PFSK-1 (cell line): Measurements from ENCODE around the gene BCL2.

ENCODE experiments used
- POLR2AphosphoS5 ChIP-seq: IDR thresholded peaks from 2 replicates; pipeline ENCODE4 v1.6.1; 2012; ENCODE audit warnings: low read depth, mild to moderate bottlenecking, control low read depth, low read length, moderate library complexity
- REST ChIP-seq, 2 experiments: IDR thresholded peaks; 2 replicates each; pipeline versions ENCODE4 v1.6.1 to v1.8.0; 2011 to 2012; ENCODE audit warnings: low read depth in 2 of 2, low read length in 2 of 2, control low read depth in 1 of 2, inconsistent platforms in 1 of 2, mild to moderate bottlenecking in 1 of 2, moderate library complexity in 1 of 2; ENCODE audit not compliant: insufficient read depth in 1 of 2

DNA sequence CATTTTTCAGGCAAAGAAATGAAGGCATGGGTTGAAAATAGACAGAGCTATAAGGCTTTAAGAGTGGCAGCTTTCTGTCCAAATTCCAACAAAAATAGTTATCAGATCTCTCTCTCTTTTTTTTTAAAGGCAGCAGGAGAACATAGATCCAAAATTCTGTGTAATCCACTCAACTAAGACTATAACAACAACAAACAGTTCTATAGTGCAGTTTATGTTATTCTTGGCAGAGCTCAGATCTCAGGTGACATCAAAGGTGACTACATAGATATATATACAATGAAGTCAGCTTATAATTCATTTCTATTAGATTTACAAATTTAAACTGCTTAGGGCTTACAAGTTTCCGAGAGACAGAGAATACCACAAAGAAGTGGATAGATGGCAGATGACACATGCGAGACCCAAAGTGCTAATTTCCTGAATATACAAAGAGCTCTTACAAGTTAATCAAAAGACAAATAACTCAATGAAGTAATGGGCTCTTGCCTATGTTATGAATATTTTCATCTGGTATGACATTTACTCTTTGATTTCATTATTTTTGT lies 223.2 kb downstream of the BCL2 start:
- TF ChIP-seq POLR2AphosphoS5 (no peak), REST (IDR thresholded peaks at IDR 0.05; ENCODE audit: insufficient read depth in 1 of 2, low read depth in 2 of 2, low read length in 2 of 2) (no peak)
